ENCODE measurements around the gene PDCD11. TPM values are rescaled to one million over a fixed set of nuclear protein-coding genes. Genes with fewer than 3 reads are reported as not detected.

PDCD11 gene
- polyA plus RNA-seq, 1 donor from 2014 or later: 15.3 TPM

- no peaks in the 10 kb centered on the region for H3K9me3 ChIP-seq (ENCODE audit: low read length)
- H3K9ac ChIP-seq (ENCODE audit: low read length): peak within 1 kb of the TSS; percentile 86
- no peaks in the 10 kb centered on the region for H4K20me1 ChIP-seq (ENCODE audit: insufficient read depth)
- H2AFZ ChIP-seq (ENCODE audit: low read depth, low read length): peak within 1 kb of the TSS; percentile 73
- H3K79me2 ChIP-seq (replicated peaks; ENCODE audit: insufficient read depth, low read length): peaks cover 17% of the 10 kb centered on the region
- no peaks in the 10 kb centered on the region for H3K9me2 ChIP-seq (ENCODE audit: insufficient read depth, low read length)
- H3K4me3 ChIP-seq (ENCODE audit: low read length): peak within 1 kb of the TSS; percentile 99
- H3K27me3 ChIP-seq (ENCODE audit: insufficient read depth, low read depth, low read length): peaks cover 4% of the 10 kb centered on the region
- peak within 1 kb of the TSS; percentile 95 for H3K4me2 ChIP-seq (ENCODE audit: low read length)
- peak within 1 kb of the TSS; percentile 83 for H3K27ac ChIP-seq (ENCODE audit: low read length)
- TF ChIP-seq EP300 (conservative IDR thresholded peaks at IDR 0.05; ENCODE audit: poor library complexity, severe bottlenecking): peak; percentile 38
- TF ChIP-seq MXI1 (conservative IDR thresholded peaks at IDR 0.05; ENCODE audit: poor library complexity, severe bottlenecking): peak; percentile 31
- no peak for TF ChIP-seq SMC3 (conservative IDR thresholded peaks at IDR 0.05; ENCODE audit: poor library complexity)
- peak; percentile 80 for TF ChIP-seq POLR2AphosphoS5 (IDR thresholded peaks at IDR 0.05)
- peak; percentile 57 for TF ChIP-seq TAF1 (IDR thresholded peaks at IDR 0.05; ENCODE audit: low read depth)
- TF ChIP-seq EZH2 (IDR thresholded peaks at IDR 0.05; ENCODE audit: borderline replicate concordance, insufficient read depth, low read length, poor library complexity, severe bottlenecking): no peak
- peak; percentile 10 for TF ChIP-seq RAD21 (conservative IDR thresholded peaks at IDR 0.05)
- TF ChIP-seq REST (IDR thresholded peaks at IDR 0.05; ENCODE audit: borderline replicate concordance): peak; percentile 54
- no peak for TF ChIP-seq CTCF (IDR thresholded peaks at IDR 0.05; ENCODE audit: poor library complexity, severe bottlenecking)
- no peaks in the 10 kb centered on the region for H3F3A ChIP-seq (ENCODE audit: insufficient read depth, low read length, poor library complexity, severe bottlenecking)
- no peaks in the 10 kb centered on the region for H3K36me3 ChIP-seq (ENCODE audit: insufficient read depth, low read length)
Observed at GRCh38 chr10:103493362-103493915, 97.0 kb downstream of the PDCD11 start, which contains the start of gene NEURL1. Gene NEURL1, plus strand, starts transcription at chr10:103493705. Its CDS starts 683 bp downstream, at chr10:103494388.

- Histone ChIP-seq H3K27ac (ENCODE audit: low read length) (peak overlapping the region; percentile 57), H3K79me2 (replicated peaks; ENCODE audit: insufficient read depth, low read length) (peaks cover 17% of the 10 kb centered on the region), H3K4me3 (ENCODE audit: low read length) (peak overlapping the region; percentile 99), H4K20me1 (ENCODE audit: insufficient read depth) (no peaks in the 10 kb centered on the region), H3K36me3 (ENCODE audit: insufficient read depth, low read length) (no peaks in the 10 kb centered on the region), H3K4me2 (ENCODE audit: low read length) (peak overlapping the region; percentile 95), H2AFZ (ENCODE audit: low read depth, low read length) (peak overlapping the region; percentile 38), H3K9me3 (ENCODE audit: low read length) (no peaks in the 10 kb centered on the region), H3K9ac (ENCODE audit: low read length) (peak overlapping the region; percentile 86), H3K9me2 (ENCODE audit: insufficient read depth, low read length) (no peaks in the 10 kb centered on the region), H3F3A (ENCODE audit: insufficient read depth, low read length, poor library complexity, severe bottlenecking) (no peaks in the 10 kb centered on the region), H3K27me3 (ENCODE audit: insufficient read depth, low read depth, low read length) (peaks cover 4% of the 10 kb centered on the region)
- TF ChIP-seq RAD21 (conservative IDR thresholded peaks at IDR 0.05) (peak; percentile 27), CTCF (IDR thresholded peaks at IDR 0.05; ENCODE audit: poor library complexity, severe bottlenecking) (no peak), REST (IDR thresholded peaks at IDR 0.05; ENCODE audit: borderline replicate concordance) (no peak), EP300 (conservative IDR thresholded peaks at IDR 0.05; ENCODE audit: poor library complexity, severe bottlenecking) (no peak), SMC3 (conservative IDR thresholded peaks at IDR 0.05; ENCODE audit: poor library complexity) (no peak), MXI1 (conservative IDR thresholded peaks at IDR 0.05; ENCODE audit: poor library complexity, severe bottlenecking) (peak; percentile 38), TAF1 (IDR thresholded peaks at IDR 0.05; ENCODE audit: low read depth) (no peak), POLR2AphosphoS5 (IDR thresholded peaks at IDR 0.05) (peak; percentile 4), EZH2 (IDR thresholded peaks at IDR 0.05; ENCODE audit: borderline replicate concordance, insufficient read depth, low read length, poor library complexity, severe bottlenecking) (no peak)
Observed at GRCh38 chr10:103493916-103494877, 97.8 kb downstream of the PDCD11 start.
